Fibroblast of lung (primary cell): ENCODE results near the gene MAPKAPK3. TPM values are rescaled to one million over a fixed set of nuclear protein-coding genes. Genes with fewer than 3 reads are reported as not detected.

Experiments used
- DNase-seq, 2 donors: peaks; one replicate each; pipeline versions ENCODE4 v3.0.0 to v3.0.0-alpha.2; 2010; ENCODE audit warnings: low read depth in 2 of 2
- H2AFZ ChIP-seq: 2 replicates; pipeline ENCODE4 v1.5.1; 2012; ENCODE audit warnings: low read length, control low read depth, inconsistent platforms
- H3K27ac ChIP-seq: 2 replicates; pipeline ENCODE4 v1.5.1; 2011; ENCODE audit warnings: low read length, control low read depth; ENCODE audit not compliant: insufficient read depth
- H3K27me3 ChIP-seq: 2 replicates; pipeline ENCODE4 v1.5.1; 2011; ENCODE audit warnings: mild to moderate bottlenecking, low read length; ENCODE audit not compliant: control insufficient read depth, insufficient read depth
- H3K36me3 ChIP-seq: 2 replicates; pipeline ENCODE4 v1.5.1; 2011; ENCODE audit warnings: low read length; ENCODE audit not compliant: control insufficient read depth, insufficient read depth
- H3K4me1 ChIP-seq: 2 replicates; pipeline ENCODE4 v1.5.1; 2011; ENCODE audit warnings: low read length; ENCODE audit not compliant: control insufficient read depth, insufficient read depth; ENCODE audit errors: extremely low read depth
- H3K4me2 ChIP-seq: 2 replicates; pipeline ENCODE4 v1.5.1; 2011; ENCODE audit warnings: low read length, control low read depth; ENCODE audit not compliant: insufficient read depth; ENCODE audit errors: extremely low read depth
- H3K4me3 ChIP-seq, 4 experiments: fragments of 200-600 bp in 1 of 4; sonication (generic) in 1 of 4; replicated peaks in 1 of 4; 2 replicates each; pipeline ENCODE4 v1.5.1; 2011 to 2016; ENCODE audit warnings: low read length in 4 of 4, low read depth in 3 of 4, mild to moderate bottlenecking in 3 of 4, control low read depth in 2 of 4, inconsistent platforms in 1 of 4, mixed read lengths in 1 of 4; ENCODE audit not compliant: insufficient read depth in 1 of 4; ENCODE audit errors: control extremely low read depth in 1 of 4
- H3K79me2 ChIP-seq: 2 replicates; pipeline ENCODE4 v1.5.1; 2012; ENCODE audit warnings: mild to moderate bottlenecking, low read length, inconsistent platforms; ENCODE audit not compliant: control insufficient read depth, insufficient read depth
- H3K9ac ChIP-seq: 2 replicates; pipeline ENCODE4 v1.5.1; 2011; ENCODE audit warnings: mild to moderate bottlenecking, low read length, control low read depth; ENCODE audit not compliant: insufficient read depth
- H3K9me3 ChIP-seq: 2 replicates; pipeline ENCODE4 v1.5.1; 2012; ENCODE audit warnings: low read depth, low read length; ENCODE audit not compliant: control insufficient read depth, insufficient read depth
- H4K20me1 ChIP-seq: 2 replicates; pipeline ENCODE4 v1.5.1; 2011; ENCODE audit warnings: low read length; ENCODE audit not compliant: control insufficient read depth, insufficient read depth; ENCODE audit errors: extremely low read depth
- CTCF ChIP-seq, 2 donors: IDR thresholded peaks in 1 of 2; conservative IDR thresholded peaks in 1 of 2; 1 replicate in 1 of 2; 2 replicates in 1 of 2; pipeline ENCODE4 v1.5.1; 2011 to 2012; ENCODE audit warnings: low read length in 2 of 2, control low read depth in 1 of 2, inconsistent platforms in 1 of 2, low read depth in 1 of 2, mild to moderate bottlenecking in 1 of 2
- EZH2 ChIP-seq: IDR thresholded peaks from 2 replicates; pipeline ENCODE4 v1.5.1; 2012; ENCODE audit warnings: low read length, control low read depth, mild to moderate bottlenecking; ENCODE audit errors: missing control alignments
- polyA plus RNA-seq, 2 donors: library from polyadenylated mRNA; depleted of rRNA in 1 of 2; stranded (reverse) in 1 of 2; unstranded in 1 of 2; fragments of >200 nt; gene quantifications; 2 replicates each; pipeline ENCODE4 v1.2.1, GENCODE V29; 2011 to 2012; ENCODE audit warnings: missing spikeins in 1 of 2
- total RNA-seq: library from RNA; depleted of rRNA; stranded (reverse); fragments of >200 nt; gene quantifications from 2 replicates; pipeline ENCODE4 v1.2.1, GENCODE V29; 2014

The MAPKAPK3 gene
- total and polyA plus RNA-seq, 2 donors (not counting 1 experiment from before 2014, with no cell fraction given), result 34.3 to 38.4 TPM

- H3K4me3 ChIP-seq, result peak overlapping the region; percentile 50 to 76 (median 59)
- H3K9me3 ChIP-seq, result no peaks in the 10 kb centered on the region
- H3K4me1 ChIP-seq, result peaks cover 9% of the 10 kb centered on the region
- no peaks in the 10 kb centered on the region for H3K79me2 ChIP-seq
- DNase-seq, result no peak
- H4K20me1 ChIP-seq, result no peaks in the 10 kb centered on the region
- TF ChIP-seq EZH2 (no peak), CTCF (conservative IDR thresholded peaks at IDR 0.05 in 1 of 2, IDR thresholded peaks at IDR 0.05 in 1 of 2; ENCODE audit: low read depth in 1 of 2, low read length in 2 of 2) (no peak)
- H3K27ac ChIP-seq, result no peak overlapping the region
- no peak overlapping the region for H2AFZ ChIP-seq
- H3K4me2 ChIP-seq, result peak overlapping the region; percentile 90
- H3K36me3 ChIP-seq, result peaks cover 6% of the 10 kb centered on the region
- no peak overlapping the region for H3K9ac ChIP-seq
- no peaks in the 10 kb centered on the region for H3K27me3 ChIP-seq
These were observed 6.6 kb upstream of the MAPKAPK3 start for GRCh38 chr3:50610181-50610971.

GRCh38 chr3:50610992-50611463 is 5.9 kb upstream of the MAPKAPK3 start:
- no peak for DNase-seq
- H3K4me2 ChIP-seq, result peak overlapping the region; percentile 90
- H3K79me2 ChIP-seq, result no peaks in the 10 kb centered on the region
- TF ChIP-seq CTCF (conservative IDR thresholded peaks at IDR 0.05 in 1 of 2, IDR thresholded peaks at IDR 0.05 in 1 of 2; ENCODE audit: low read depth in 1 of 2, low read length in 2 of 2), result no peak
- no peak for TF ChIP-seq EZH2
- no peaks in the 10 kb centered on the region for H4K20me1 ChIP-seq
- H3K27me3 ChIP-seq, result no peaks in the 10 kb centered on the region
- H3K36me3 ChIP-seq, result peaks cover 6% of the 10 kb centered on the region
- peak overlapping the region; percentile 6 for H2AFZ ChIP-seq
- peak overlapping the region; percentile 50 to 76 (median 59) for H3K4me3 ChIP-seq
- H3K27ac ChIP-seq, result peak overlapping the region; percentile 52
- H3K9ac ChIP-seq, result peak overlapping the region; percentile 84
- H3K9me3 ChIP-seq, result no peaks in the 10 kb centered on the region
- peaks cover 9% of the 10 kb centered on the region for H3K4me1 ChIP-seq

GRCh38 chr3:50611464-50612233 is 5.3 kb upstream of the MAPKAPK3 start, which contains the start of gene CISH:
TSS of gene CISH (minus strand) at chr3:50611774. CDS start at chr3:50611650, 124 bp downstream.
- Histone ChIP-seq H3K36me3 (peaks cover 6% of the 10 kb centered on the region), H3K4me1 (peaks cover 9% of the 10 kb centered on the region), H3K27ac (peak within 1 kb of the TSS; percentile 52), H4K20me1 (no peaks in the 10 kb centered on the region), H3K9ac (peak within 1 kb of the TSS; percentile 84), H3K27me3 (no peaks in the 10 kb centered on the region), H2AFZ (peak within 1 kb of the TSS; percentile 63), H3K4me2 (peak within 1 kb of the TSS; percentile 90), H3K4me3 (peak within 1 kb of the TSS; percentile 50 to 76 (median 59)), H3K79me2 (no peaks in the 10 kb centered on the region), H3K9me3 (no peaks in the 10 kb centered on the region)
- peak; percentile 88 to 96 for DNase-seq
- TF ChIP-seq EZH2 (no peak), CTCF (conservative IDR thresholded peaks at IDR 0.05 in 1 of 2, IDR thresholded peaks at IDR 0.05 in 1 of 2; ENCODE audit: low read depth in 1 of 2, low read length in 2 of 2) (peak; percentile 30 to 47)
